Mucosa of gallbladder (tissue), 1 donor: Measurements from ENCODE around the gene ELFN1. TPM values are rescaled to one million over a fixed set of nuclear protein-coding genes. Genes with fewer than 3 reads are reported as not detected.

Experiments
- DNase-seq: peaks from one replicate; pipeline ENCODE4 v3.0.0-alpha.2; 2020; ENCODE audit warnings: low spot score
- total RNA-seq: library from RNA; stranded (reverse); gene quantifications from one replicate; pipeline ENCODE4 v1.2.1, GENCODE V29; 2021
- donor health status: DM: no; HTN: no; CAD: no.

ELFN1 gene
- total RNA-seq, 1 donor from 2014 or later: 1.4 TPM

GRCh38 chr7:1642291-1642731, 27.8 kb upstream of the ELFN1 start:
- DNase-seq: no peak

- no peak for DNase-seq
These were observed 26.6 kb upstream of the ELFN1 start for GRCh38 chr7:1643270-1644092.

GRCh38 chr7:1644341-1645070, 25.6 kb upstream of the ELFN1 start:
- no peak for DNase-seq

- no peak for DNase-seq
These were observed 25.0 kb upstream of the ELFN1 start for GRCh38 chr7:1645071-1645409.

GRCh38 chr7:1645476-1645875, 24.6 kb upstream of the ELFN1 start:
- DNase-seq: no peak

GRCh38 chr7:1646391-1646790, 23.7 kb upstream of the ELFN1 start:
- no peak for DNase-seq

- no peak for DNase-seq
These were observed 22.9 kb upstream of the ELFN1 start for GRCh38 chr7:1646957-1647891.

- DNase-seq: peak; percentile 24
These were observed 22.0 kb upstream of the ELFN1 start for GRCh38 chr7:1647961-1648672.

GRCh38 chr7:1649751-1650326, 20.2 kb upstream of the ELFN1 start:
- no peak for DNase-seq

GRCh38 chr7:1650363-1651030, 19.6 kb upstream of the ELFN1 start:
- no peak for DNase-seq

GRCh38 chr7:1651031-1651446, 19.0 kb upstream of the ELFN1 start:
- DNase-seq: no peak

- no peak for DNase-seq
These were observed 18.2 kb upstream of the ELFN1 start for GRCh38 chr7:1651891-1652290.

- DNase-seq: no peak
These were observed 16.6 kb upstream of the ELFN1 start for GRCh38 chr7:1653500-1653899.

GRCh38 chr7:1654111-1654510, 16.0 kb upstream of the ELFN1 start:
- no peak for DNase-seq

GRCh38 chr7:1654738-1655475, 15.2 kb upstream of the ELFN1 start:
- no peak for DNase-seq

- DNase-seq: no peak
These were observed 10.4 kb upstream of the ELFN1 start for GRCh38 chr7:1659696-1660095.

- no peak for DNase-seq
These were observed 8.6 kb upstream of the ELFN1 start for GRCh38 chr7:1661461-1661860.

- DNase-seq: no peak
These were observed 8.0 kb upstream of the ELFN1 start for GRCh38 chr7:1662101-1662500.

GRCh38 chr7:1662767-1663166, 7.3 kb upstream of the ELFN1 start:
- no peak for DNase-seq

GRCh38 chr7:1663223-1663622, 6.9 kb upstream of the ELFN1 start:
- DNase-seq: no peak
